Measurements from ENCODE around the gene DCUN1D4. TPM values are rescaled to one million over a fixed set of nuclear protein-coding genes. Genes with fewer than 3 reads are reported as not detected.

The DCUN1D4 gene
- total RNA-seq, 1 experiment from 2014 or later: 50.2 TPM

- H3K36me3 ChIP-seq (ENCODE audit: control insufficient read depth in 1 of 2, insufficient read depth in 2 of 2, low read length in 2 of 2): no peaks in the 10 kb centered on the region
- H3K9me2 ChIP-seq (ENCODE audit: insufficient read depth): no peaks in the 10 kb centered on the region
- POLR2A ChIA-PET: no interaction called here
- H2AFZ ChIP-seq (ENCODE audit: low read depth, low read length, poor library complexity, severe bottlenecking): no peak overlapping the region
- H4K20me1 ChIP-seq (ENCODE audit: insufficient read depth): no peaks in the 10 kb centered on the region
- H3K9me3 ChIP-seq (ENCODE audit: control insufficient read depth in 1 of 2, insufficient read depth in 1 of 2, low read depth in 1 of 2, low read length in 2 of 2): no peaks in the 10 kb centered on the region
- no peak overlapping the region for H3K4me3 ChIP-seq (replicated peaks in 1 of 2; ENCODE audit: low read depth in 1 of 2, low read length in 2 of 2)
- BruUV-seq (replicated peaks): no TSS peak
- CTCF ChIA-PET: no interaction called here
- no peak overlapping the region for H3K27ac ChIP-seq (ENCODE audit: low read depth, low read length)
- no peak for DNase-seq (ENCODE audit: low read depth, low spot score)
- no peaks in the 10 kb centered on the region for H3K4me1 ChIP-seq (ENCODE audit: control insufficient read depth in 1 of 2, insufficient read depth in 2 of 2, low read length in 2 of 2)
- H3K4me2 ChIP-seq (ENCODE audit: low read length): no peak overlapping the region
- peaks cover 11% of the 10 kb centered on the region for H3K27me3 ChIP-seq (ENCODE audit: insufficient read depth, low read length)
- intact Hi-C loops (cut with micrococcal nuclease): no loop called here
- no peak for ATAC-seq
- TF ChIP-seq RAD21 (IDR thresholded peaks at IDR 0.05; ENCODE audit: low read depth) (no peak), SP1 (IDR thresholded peaks at IDR 0.05; ENCODE audit: low read depth) (no peak), CBX3 (IDR thresholded peaks at IDR 0.05; ENCODE audit: low read depth) (no peak), REST (IDR thresholded peaks at IDR 0.05; ENCODE audit: low read depth) (no peak), JUND (IDR thresholded peaks at IDR 0.05) (no peak)
- no peak overlapping the region for H3K9ac ChIP-seq (ENCODE audit: low read length)
- H3K79me2 ChIP-seq (ENCODE audit: insufficient read depth, low read length): no peaks in the 10 kb centered on the region
- RAD21 ChIA-PET (ENCODE audit: low non-redundant PET in 1 of 2, low total read pairs in 2 of 2, uncharacterized antibody in 2 of 2, unreplicated experiment in 2 of 2): no interaction called here
These were observed 88.5 kb downstream of the DCUN1D4 start for GRCh38 chr4:51931461-51931860.

GRCh38 chr4:51932261-51932660, 89.3 kb downstream of the DCUN1D4 start:
- Histone ChIP-seq H3K9me2 (ENCODE audit: insufficient read depth) (no peaks in the 10 kb centered on the region), H3K27me3 (ENCODE audit: insufficient read depth, low read length) (peaks cover 11% of the 10 kb centered on the region), H3K4me3 (replicated peaks in 1 of 2; ENCODE audit: low read depth in 1 of 2, low read length in 2 of 2) (no peak overlapping the region), H3K36me3 (ENCODE audit: control insufficient read depth in 1 of 2, insufficient read depth in 2 of 2, low read length in 2 of 2) (no peaks in the 10 kb centered on the region), H2AFZ (ENCODE audit: low read depth, low read length, poor library complexity, severe bottlenecking) (no peak overlapping the region), H3K27ac (ENCODE audit: low read depth, low read length) (no peak overlapping the region), H3K9me3 (ENCODE audit: control insufficient read depth in 1 of 2, insufficient read depth in 1 of 2, low read depth in 1 of 2, low read length in 2 of 2) (no peaks in the 10 kb centered on the region), H3K9ac (ENCODE audit: low read length) (no peak overlapping the region), H3K4me1 (ENCODE audit: control insufficient read depth in 1 of 2, insufficient read depth in 2 of 2, low read length in 2 of 2) (no peaks in the 10 kb centered on the region), H3K4me2 (ENCODE audit: low read length) (no peak overlapping the region), H3K79me2 (ENCODE audit: insufficient read depth, low read length) (no peaks in the 10 kb centered on the region), H4K20me1 (ENCODE audit: insufficient read depth) (no peaks in the 10 kb centered on the region)
- ChIA-PET CTCF (no interaction called here), RAD21 (ENCODE audit: low non-redundant PET in 1 of 2, low total read pairs in 2 of 2, uncharacterized antibody in 2 of 2, unreplicated experiment in 2 of 2) (no interaction called here), POLR2A (no interaction called here)
- intact Hi-C loops (cut with micrococcal nuclease): no loop called here
- BruUV-seq (replicated peaks): no TSS peak
- no peak for ATAC-seq
- DNase-seq (ENCODE audit: low read depth, low spot score): no peak
- TF ChIP-seq RAD21 (IDR thresholded peaks at IDR 0.05; ENCODE audit: low read depth) (no peak), CBX3 (IDR thresholded peaks at IDR 0.05; ENCODE audit: low read depth) (no peak), CTCF (IDR thresholded peaks at IDR 0.05 in 2 of 3, conservative IDR thresholded peaks at IDR 0.05 in 1 of 3; ENCODE audit: borderline replicate concordance in 1 of 3, insufficient read depth in 1 of 3, low read depth in 2 of 3, low read length in 2 of 3) (no peak), REST (IDR thresholded peaks at IDR 0.05; ENCODE audit: low read depth) (no peak), CEBPB (IDR thresholded peaks at IDR 0.05; ENCODE audit: low read depth) (no peak), YY1 (IDR thresholded peaks at IDR 0.05; ENCODE audit: extremely low read depth, insufficient replicate concordance, low read depth, low read length) (no peak), ZNF274 (IDR thresholded peaks at IDR 0.05; ENCODE audit: low read depth, low read length) (no peak), SIN3A (IDR thresholded peaks at IDR 0.05; ENCODE audit: low read depth) (no peak), EGR1 (IDR thresholded peaks at IDR 0.05; ENCODE audit: low read depth) (no peak)
